Spleen (tissue), 7 donors: ENCODE data around the gene LGI4.

Source experiments
- POLR2A ChIP-seq, 3 donors: fragments of 450-650 bp; IDR thresholded peaks; one replicate each; pipeline ENCODE4 v1.5.1; 2017; ENCODE audit warnings: antibody characterized with exemption in 3 of 3, mild to moderate bottlenecking in 1 of 3
- POLR2AphosphoS5 ChIP-seq, 3 donors: sonication (generic); formaldehyde crosslinking; IDR thresholded peaks; one replicate each; pipeline ENCODE4 v1.5.1; 2017; ENCODE audit warnings: antibody characterized with exemption in 3 of 3
- TF ChIP-seq, protein P1 (sequence below), 11 experiments: fragments of 200-600 bp in 7 of 11; fragments of 450-650 bp in 4 of 11; sonication (generic) in 4 of 11; IDR thresholded peaks in 8 of 11; conservative IDR thresholded peaks in 3 of 11; 1 replicate in 7 of 11; 2 replicates in 4 of 11; pipeline versions ENCODE4 v1.4.0 to v1.8.0; 2016 to 2021; ENCODE audit warnings: antibody characterized with exemption in 11 of 11, inconsistent platforms in 4 of 11, mild to moderate bottlenecking in 1 of 11
- donor health status: DM: no; HTN: no; CAD: no; lungs with moderate emphysema.
- donor health status: DM: no; HTN: no; CAD: no.
- donor health status: DM: no; HTN: no; CAD: no.

- TF ChIP-seq, protein P1, sequence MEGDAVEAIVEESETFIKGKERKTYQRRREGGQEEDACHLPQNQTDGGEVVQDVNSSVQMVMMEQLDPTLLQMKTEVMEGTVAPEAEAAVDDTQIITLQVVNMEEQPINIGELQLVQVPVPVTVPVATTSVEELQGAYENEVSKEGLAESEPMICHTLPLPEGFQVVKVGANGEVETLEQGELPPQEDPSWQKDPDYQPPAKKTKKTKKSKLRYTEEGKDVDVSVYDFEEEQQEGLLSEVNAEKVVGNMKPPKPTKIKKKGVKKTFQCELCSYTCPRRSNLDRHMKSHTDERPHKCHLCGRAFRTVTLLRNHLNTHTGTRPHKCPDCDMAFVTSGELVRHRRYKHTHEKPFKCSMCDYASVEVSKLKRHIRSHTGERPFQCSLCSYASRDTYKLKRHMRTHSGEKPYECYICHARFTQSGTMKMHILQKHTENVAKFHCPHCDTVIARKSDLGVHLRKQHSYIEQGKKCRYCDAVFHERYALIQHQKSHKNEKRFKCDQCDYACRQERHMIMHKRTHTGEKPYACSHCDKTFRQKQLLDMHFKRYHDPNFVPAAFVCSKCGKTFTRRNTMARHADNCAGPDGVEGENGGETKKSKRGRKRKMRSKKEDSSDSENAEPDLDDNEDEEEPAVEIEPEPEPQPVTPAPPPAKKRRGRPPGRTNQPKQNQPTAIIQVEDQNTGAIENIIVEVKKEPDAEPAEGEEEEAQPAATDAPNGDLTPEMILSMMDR (IDR thresholded peaks at IDR 0.05 in 8 of 11, conservative IDR thresholded peaks at IDR 0.05 in 3 of 11): no peak
- TF ChIP-seq POLR2AphosphoS5 (IDR thresholded peaks at IDR 0.05) (no peak), POLR2A (IDR thresholded peaks at IDR 0.05) (no peak)
These were observed 48.4 kb downstream of the LGI4 start for GRCh38 chr19:35086455-35086854.
